22Rv1 (cell line): ENCODE data around the gene KCNS1.

ENCODE experiments used
- ZFX ChIP-seq: fragments of 450-650 bp; IDR thresholded peaks from 2 replicates; pipeline ENCODE4 v1.6.1; 2017; ENCODE audit warnings: antibody characterized with exemption, borderline replicate concordance
- TF ChIP-seq, protein P1 (sequence below): fragments of 450-650 bp; IDR thresholded peaks from 2 replicates; pipeline ENCODE4 v1.5.1; 2017; ENCODE audit warnings: mild to moderate bottlenecking

GRCh38 chr20:45096781-45097180 is 4.1 kb downstream of the KCNS1 start:
- TF ChIP-seq, protein P1, sequence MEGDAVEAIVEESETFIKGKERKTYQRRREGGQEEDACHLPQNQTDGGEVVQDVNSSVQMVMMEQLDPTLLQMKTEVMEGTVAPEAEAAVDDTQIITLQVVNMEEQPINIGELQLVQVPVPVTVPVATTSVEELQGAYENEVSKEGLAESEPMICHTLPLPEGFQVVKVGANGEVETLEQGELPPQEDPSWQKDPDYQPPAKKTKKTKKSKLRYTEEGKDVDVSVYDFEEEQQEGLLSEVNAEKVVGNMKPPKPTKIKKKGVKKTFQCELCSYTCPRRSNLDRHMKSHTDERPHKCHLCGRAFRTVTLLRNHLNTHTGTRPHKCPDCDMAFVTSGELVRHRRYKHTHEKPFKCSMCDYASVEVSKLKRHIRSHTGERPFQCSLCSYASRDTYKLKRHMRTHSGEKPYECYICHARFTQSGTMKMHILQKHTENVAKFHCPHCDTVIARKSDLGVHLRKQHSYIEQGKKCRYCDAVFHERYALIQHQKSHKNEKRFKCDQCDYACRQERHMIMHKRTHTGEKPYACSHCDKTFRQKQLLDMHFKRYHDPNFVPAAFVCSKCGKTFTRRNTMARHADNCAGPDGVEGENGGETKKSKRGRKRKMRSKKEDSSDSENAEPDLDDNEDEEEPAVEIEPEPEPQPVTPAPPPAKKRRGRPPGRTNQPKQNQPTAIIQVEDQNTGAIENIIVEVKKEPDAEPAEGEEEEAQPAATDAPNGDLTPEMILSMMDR: no peak
- TF ChIP-seq ZFX: no peak
